Measurements from ENCODE around the gene KCNIP3.

- TF ChIP-seq SUZ12 (IDR thresholded peaks at IDR 0.05; ENCODE audit: extremely low read depth, insufficient read depth, insufficient read length): no peak
- TF ChIP-seq ZNF274 (IDR thresholded peaks at IDR 0.05; ENCODE audit: low read depth, low read length): no peak
- TF ChIP-seq YY1 (IDR thresholded peaks at IDR 0.05; ENCODE audit: insufficient read depth, insufficient read length): no peak
These were observed 69.4 kb downstream of the KCNIP3 start for GRCh38 chr2:95366514-95366913.

Measured in NT2/D1 (cell line).